ENCODE results near the gene ABAT. TPM values are rescaled to one million over a fixed set of nuclear protein-coding genes. Genes with fewer than 3 reads are reported as not detected.

The ABAT gene
- total and polyA plus RNA-seq, 2 of the 8 experiments (the other 6 are each of a cell fraction or from before 2014, with no cell fraction given): 6.4 to 8.4 TPM

DNA sequence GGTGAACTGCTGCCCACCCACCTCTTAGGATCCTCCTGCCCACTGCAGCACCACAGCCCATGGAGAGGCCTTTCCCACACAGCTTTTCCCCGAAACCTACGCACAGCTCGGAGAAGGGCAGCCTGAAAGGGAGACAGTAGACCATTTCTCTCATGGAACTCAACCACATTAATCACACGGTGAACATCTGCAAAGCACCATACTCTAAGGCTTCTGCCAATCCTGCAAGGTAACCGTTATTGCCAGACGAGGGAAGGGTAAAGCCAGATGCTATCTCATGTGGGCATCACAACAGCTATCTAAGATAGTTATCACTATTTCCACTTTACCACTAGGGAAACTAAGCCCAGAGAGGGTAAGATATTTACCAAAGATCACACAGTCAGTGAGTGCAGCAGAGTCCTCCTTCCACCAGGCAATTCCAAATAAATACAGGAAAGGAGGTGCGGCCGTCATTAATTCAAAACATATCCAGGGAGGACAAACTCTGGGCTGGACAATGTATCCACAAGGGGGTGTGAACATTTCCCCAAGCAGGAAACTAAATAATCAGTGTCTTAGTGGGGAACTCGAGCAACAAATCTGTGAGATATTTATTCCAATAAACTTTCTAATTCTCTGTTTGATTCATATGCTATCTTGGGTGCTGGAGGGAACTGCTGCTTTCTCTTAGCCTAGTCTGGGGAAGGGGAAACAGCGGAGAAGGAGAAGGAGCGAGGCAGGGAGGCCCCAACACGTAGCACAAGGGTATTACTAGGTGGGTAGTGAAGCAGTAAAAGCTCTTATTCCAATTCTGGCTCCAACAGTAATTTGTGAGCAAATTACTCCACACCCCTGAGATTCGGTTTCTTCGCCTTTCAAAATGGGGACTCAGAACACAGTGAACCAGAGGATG, 122.3 kb downstream of the ABAT start:
- H2BK20ac ChIP-seq (ENCODE audit: low read length): no peak overlapping the region
- no peak overlapping the region for H2BK120ac ChIP-seq (replicated peaks; ENCODE audit: low read depth, low read length)
- peaks cover 0 to 3% of the 10 kb centered on the region in 2 experiments for H4K20me1 ChIP-seq (replicated peaks in 1 of 2; ENCODE audit: control insufficient read depth in 1 of 2, insufficient read depth in 2 of 2, low read length in 2 of 2)
- H3K27ac ChIP-seq (ENCODE audit: low read depth, low read length): peak overlapping the region; percentile 35; the same call in 1 of the 2 replicates
- peak overlapping the region; percentile 61 to 85 (median 77) for H3K4me3 ChIP-seq (ENCODE audit: extremely low read depth in 1 of 4, insufficient read depth in 2 of 4, low read depth in 3 of 4, low read length in 4 of 4)
- no peak for DNase-seq (ENCODE audit: low read depth in 1 of 2, low spot score in 2 of 2)
- H2AFZ ChIP-seq (ENCODE audit: low read length): 0 out of 2 replicates have a peak overlapping the region, but pooled peaks have one; percentile 9
- peaks cover 13% of the 10 kb centered on the region; the same call in 1 of the 2 replicates for H3K23me2 ChIP-seq (ENCODE audit: low read depth, low read length)
- H4K5ac ChIP-seq (ENCODE audit: insufficient read length, low read depth, low read length): no peak overlapping the region
- H3K27me3 ChIP-seq (replicated peaks in 1 of 4; ENCODE audit: control insufficient read depth in 3 of 4, extremely low read depth in 1 of 4, insufficient read depth in 3 of 4, low read length in 3 of 4): no peaks in the 10 kb centered on the region
- 60% methylated on average over 14 of the region's 14 CpGs; no CpG with 5 or more reads in 1 of the 2 experiments for WGBS, 2 experiments (ENCODE audit: extremely low coverage in 1 of 2, insufficient coverage in 1 of 2, insufficient read length in 1 of 2, insufficient replicate concordance in 2 of 2, low coverage in 1 of 2, low lambda C conversion rate in 2 of 2, missing lambda C conversion rate in 1 of 2)
- H3K18ac ChIP-seq (ENCODE audit: extremely low read depth, low read length): peak overlapping the region; percentile 24; the same call in 1 of the 2 replicates
- peak overlapping the region; percentile 60 for H3K56ac ChIP-seq (replicated peaks; ENCODE audit: insufficient read length, low read depth, low read length)
- 0 out of 2 replicates have a peak, but pooled peaks cover 4% of the 10 kb centered on the region for H3K79me1 ChIP-seq (ENCODE audit: low read depth, low read length)
- H3K4me2 ChIP-seq (ENCODE audit: insufficient read depth in 1 of 2, low read depth in 2 of 2, low read length in 2 of 2): peak overlapping the region; percentile 86 to 88
- no peak overlapping the region for H3K4ac ChIP-seq (replicated peaks; ENCODE audit: insufficient read length, low read depth, low read length)
- H2BK12ac ChIP-seq (ENCODE audit: low read depth, low read length): no peak overlapping the region
- H3K14ac ChIP-seq (ENCODE audit: insufficient read length): no peak overlapping the region
- no peaks in the 10 kb centered on the region for H3K9me3 ChIP-seq (ENCODE audit: insufficient read depth in 2 of 2, low read depth in 1 of 2, low read length in 1 of 2)
- H3K9ac ChIP-seq (replicated peaks in 1 of 4; ENCODE audit: extremely low read depth in 1 of 4, low read depth in 3 of 4, low read length in 3 of 4): peak overlapping the region; percentile 54 to 86 (median 80)
- CTCF ChIA-PET (ENCODE audit: partially characterized antibody): interaction anchor here (0.8 to 26.4 kb wide), 7 partner anchors 8 to 221 kb away, joined by 3 to 404 read pairs (median 4); partner anchors contain the start of gene ABAT
- FAIRE-seq: no peak
- no peak for TF ChIP-seq CHD2 (IDR thresholded peaks at IDR 0.05; ENCODE audit: low read length)
- TF ChIP-seq, protein P1, sequence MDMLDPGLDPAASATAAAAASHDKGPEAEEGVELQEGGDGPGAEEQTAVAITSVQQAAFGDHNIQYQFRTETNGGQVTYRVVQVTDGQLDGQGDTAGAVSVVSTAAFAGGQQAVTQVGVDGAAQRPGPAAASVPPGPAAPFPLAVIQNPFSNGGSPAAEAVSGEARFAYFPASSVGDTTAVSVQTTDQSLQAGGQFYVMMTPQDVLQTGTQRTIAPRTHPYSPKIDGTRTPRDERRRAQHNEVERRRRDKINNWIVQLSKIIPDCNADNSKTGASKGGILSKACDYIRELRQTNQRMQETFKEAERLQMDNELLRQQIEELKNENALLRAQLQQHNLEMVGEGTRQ (IDR thresholded peaks at IDR 0.05; ENCODE audit: low read length): no peak
- TF ChIP-seq SIN3A (conservative IDR thresholded peaks at IDR 0.05 in 1 of 2, IDR thresholded peaks at IDR 0.05 in 1 of 2; ENCODE audit: low read depth in 1 of 2, low read length in 2 of 2): no peak
- TF ChIP-seq RAD21 (IDR thresholded peaks at IDR 0.05 in 1 of 2, conservative IDR thresholded peaks at IDR 0.05 in 1 of 2; ENCODE audit: low read depth in 2 of 2, low read length in 2 of 2): no peak
- TF ChIP-seq BRCA1 (IDR thresholded peaks at IDR 0.05; ENCODE audit: low read depth, low read length): no peak
- no peak for TF ChIP-seq GABPA (IDR thresholded peaks at IDR 0.05; ENCODE audit: borderline replicate concordance, insufficient read depth, low read length)
- TF ChIP-seq POU5F1 (IDR thresholded peaks at IDR 0.05; ENCODE audit: low read depth, low read length): no peak
- no peak for TF ChIP-seq PHF8 (conservative IDR thresholded peaks at IDR 0.05; ENCODE audit: low read depth, low read length)
- peaks cover under 1 to 6% (median 3%) of the 10 kb centered on the region in 4 experiments; a peak in 7 of 8 replicates for H3K36me3 ChIP-seq (ENCODE audit: control insufficient read depth in 2 of 4, insufficient read depth in 4 of 4, low read length in 3 of 4)
- H4K8ac ChIP-seq (ENCODE audit: extremely low read depth, insufficient read depth, low read length): no peak overlapping the region
- no peak overlapping the region; the same call in 1 of the 2 replicates for H2AK5ac ChIP-seq (ENCODE audit: low read depth, low read length)
- POLR2A ChIA-PET (ENCODE audit: partially characterized antibody): interaction anchor here (0.6 to 1.9 kb wide), 7 partner anchors 13 to 635 kb away, joined by 3 to 7 read pairs (median 3); partner anchors contain the start of gene CARHSP1
- no peak overlapping the region for H2BK15ac ChIP-seq (ENCODE audit: low read length)
- peak overlapping the region; percentile 77 for H2BK5ac ChIP-seq (ENCODE audit: low read depth, low read length)
- H3K23ac ChIP-seq (ENCODE audit: insufficient read length): no peak overlapping the region
- H4K91ac ChIP-seq (replicated peaks; ENCODE audit: insufficient read length, low read length): peak overlapping the region; percentile 29
- peaks cover 0 to 13% (median 2%) of the 10 kb centered on the region in 4 experiments; a peak in 3 of 7 replicates for H3K4me1 ChIP-seq (replicated peaks in 1 of 4; ENCODE audit: control insufficient read depth in 3 of 4, insufficient read depth in 4 of 4, low read length in 3 of 4)
- H3K79me2 ChIP-seq (ENCODE audit: control insufficient read depth in 1 of 2, insufficient read depth in 2 of 2, low read length in 2 of 2): peaks cover 12 to 56% of the 10 kb centered on the region in 2 experiments
